NCI-H748 (cell line): ENCODE results near the gene LCNL1.
"Not testable (repeated sequence)": the region's sequence is repeated elsewhere in the genome, so short reads cannot be mapped to it uniquely, and the experiment has no call there.

ENCODE experiments used
- DNase-seq: peaks from one replicate; lab custom pipeline; 2025; ENCODE audit not compliant: unreplicated experiment; lab: John Stamatoyannopoulos, UW

Gene LCNL1

DNA sequence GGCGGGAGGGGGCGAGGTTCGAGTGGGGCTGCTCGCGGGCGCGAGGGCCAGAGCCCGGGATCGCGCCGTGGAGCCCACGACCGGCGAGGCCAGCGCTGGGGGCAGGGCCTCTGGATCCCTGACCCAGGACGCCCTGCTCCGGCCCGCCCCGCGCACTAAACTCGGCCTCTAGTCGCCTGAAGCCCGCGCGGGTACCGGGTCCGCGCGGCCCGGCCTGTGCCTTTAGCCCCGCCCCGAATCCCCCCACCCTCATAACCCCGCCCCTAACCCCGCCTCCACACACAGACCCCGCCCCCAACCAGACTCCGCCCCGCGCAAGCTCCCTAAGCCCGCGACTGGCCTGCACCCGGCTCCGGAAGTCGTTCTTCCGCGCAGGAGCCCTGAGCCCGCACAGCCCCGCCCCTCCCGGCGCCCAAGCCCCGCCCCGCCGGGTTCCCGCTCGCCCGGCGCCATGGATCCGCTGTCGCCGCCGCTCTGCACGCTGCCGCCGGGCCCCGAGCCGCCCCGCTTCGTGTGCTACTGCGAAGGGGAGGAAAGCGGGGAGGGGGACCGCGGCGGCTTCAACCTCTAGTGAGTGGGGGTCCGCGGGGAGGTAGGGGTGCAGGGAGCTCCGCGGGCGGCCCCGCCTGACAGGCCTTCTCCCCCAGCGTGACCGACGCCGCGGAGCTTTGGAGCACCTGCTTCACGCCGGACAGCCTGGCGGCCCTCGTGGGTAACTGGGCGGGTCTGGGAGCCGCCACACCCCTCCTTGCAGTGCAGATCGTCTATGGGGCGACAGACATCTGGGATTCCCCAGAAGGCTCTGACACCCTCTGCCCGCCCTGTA lies 9.4 kb downstream of the LCNL1 start, which contains the start of gene PAXX:
PAXX (plus strand) TSS at position 430 of the 826 bp plus-strand sequence; CDS start at position 452, 22 bp downstream.
- peak; percentile 86 for DNase-seq

DNA sequence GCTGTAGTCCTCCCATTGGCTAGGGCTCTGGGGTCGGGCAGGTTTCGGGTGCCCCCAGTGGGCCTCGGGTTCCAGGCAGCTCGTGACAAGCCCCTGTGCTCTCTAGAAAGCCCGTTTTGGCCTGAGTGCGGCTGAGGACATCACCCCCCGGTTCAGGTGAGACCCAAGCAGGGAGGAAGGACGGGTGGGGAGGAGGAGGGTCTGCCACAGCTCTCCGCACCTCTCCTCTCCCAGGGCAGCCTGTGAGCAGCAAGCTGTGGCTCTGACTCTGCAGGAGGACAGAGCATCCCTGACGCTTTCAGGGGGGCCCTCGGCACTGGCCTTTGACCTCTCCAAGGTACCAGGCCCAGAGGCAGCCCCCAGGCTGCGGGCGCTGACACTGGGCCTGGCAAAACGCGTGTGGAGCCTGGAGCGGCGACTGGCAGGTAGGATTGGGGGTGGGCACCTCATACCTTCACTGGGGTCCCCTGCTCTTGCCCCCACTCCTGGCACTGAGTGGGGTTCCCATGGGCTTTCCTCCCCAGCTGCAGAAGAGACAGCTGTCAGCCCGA lies 10.1 kb downstream of the LCNL1 start:
- no peak for DNase-seq

DNA sequence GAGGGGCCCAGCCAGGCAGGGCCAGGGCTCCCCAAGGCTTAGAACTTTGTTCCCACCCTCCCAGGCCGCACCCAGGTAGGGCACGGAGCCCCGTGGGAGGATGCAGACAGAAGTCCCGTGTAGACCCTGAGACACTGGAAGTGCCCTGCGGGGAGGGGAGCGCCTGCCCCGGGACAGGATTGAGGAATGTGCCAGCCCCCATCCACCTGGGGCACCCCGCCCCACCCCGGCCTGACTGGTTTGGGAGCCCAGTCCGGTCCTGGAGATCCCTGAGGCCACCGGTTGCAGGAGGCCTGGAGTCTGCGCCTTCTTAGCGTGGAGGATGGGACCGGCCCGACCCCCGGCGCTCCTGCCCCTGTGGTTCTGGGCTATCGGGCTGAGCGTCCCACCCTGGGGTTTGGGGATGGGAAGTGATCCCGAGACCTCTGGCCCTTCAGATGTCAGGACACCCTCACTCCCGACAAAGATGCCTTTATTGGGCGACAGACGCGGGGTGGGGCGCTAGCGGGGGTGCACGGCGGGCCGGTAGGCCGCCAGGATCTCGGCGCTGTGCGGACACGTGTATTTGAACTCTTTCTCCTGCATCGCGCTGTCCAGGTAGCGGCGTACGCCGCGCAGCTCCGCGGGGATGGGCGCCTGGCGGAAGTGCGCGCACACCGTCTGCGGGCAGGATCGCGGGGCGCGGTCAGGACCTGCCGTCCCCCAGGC lies 11.5 kb downstream of the LCNL1 start:
- DNase-seq, result no peak

DNA sequence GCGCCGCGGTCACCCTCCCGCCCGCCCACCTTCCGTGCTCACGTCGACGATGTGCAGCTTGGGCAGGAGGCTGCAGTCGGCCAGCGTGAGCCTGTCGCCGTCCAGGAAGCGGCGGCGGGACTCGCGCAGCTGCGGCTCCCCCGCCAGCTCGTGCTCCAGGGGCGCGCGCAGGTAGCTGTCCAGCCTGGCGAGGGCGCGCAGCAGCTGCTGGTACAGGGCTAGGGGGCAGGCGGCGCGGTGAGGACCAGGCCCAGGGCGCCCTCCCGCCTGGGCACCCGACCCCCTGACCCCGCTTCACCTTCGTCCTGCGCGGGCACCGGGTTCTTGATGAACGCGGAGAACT lies 12.1 kb downstream of the LCNL1 start:
- DNase-seq, result no peak

DNA sequence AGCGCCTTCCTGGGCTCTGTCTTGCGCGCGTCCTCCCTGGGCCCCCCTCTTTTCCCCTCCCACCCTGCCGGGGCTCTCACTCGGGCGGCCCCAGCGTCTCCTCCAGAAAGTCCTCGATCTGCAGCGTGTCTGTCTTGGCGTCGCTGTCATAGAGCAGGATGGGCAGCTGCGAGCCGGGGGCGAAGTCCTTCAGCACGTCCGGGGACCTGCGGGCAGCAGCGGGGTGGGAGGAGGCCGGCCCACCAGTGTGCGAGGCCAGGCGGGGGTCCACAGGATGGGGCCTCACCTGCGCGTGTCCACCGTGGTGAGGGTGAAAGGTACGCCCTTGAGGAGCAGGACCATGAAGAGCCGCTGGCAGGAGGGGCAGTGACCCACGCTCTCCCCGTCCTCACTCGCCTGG lies 12.6 kb downstream of the LCNL1 start:
- DNase-seq, result no peak

DNA sequence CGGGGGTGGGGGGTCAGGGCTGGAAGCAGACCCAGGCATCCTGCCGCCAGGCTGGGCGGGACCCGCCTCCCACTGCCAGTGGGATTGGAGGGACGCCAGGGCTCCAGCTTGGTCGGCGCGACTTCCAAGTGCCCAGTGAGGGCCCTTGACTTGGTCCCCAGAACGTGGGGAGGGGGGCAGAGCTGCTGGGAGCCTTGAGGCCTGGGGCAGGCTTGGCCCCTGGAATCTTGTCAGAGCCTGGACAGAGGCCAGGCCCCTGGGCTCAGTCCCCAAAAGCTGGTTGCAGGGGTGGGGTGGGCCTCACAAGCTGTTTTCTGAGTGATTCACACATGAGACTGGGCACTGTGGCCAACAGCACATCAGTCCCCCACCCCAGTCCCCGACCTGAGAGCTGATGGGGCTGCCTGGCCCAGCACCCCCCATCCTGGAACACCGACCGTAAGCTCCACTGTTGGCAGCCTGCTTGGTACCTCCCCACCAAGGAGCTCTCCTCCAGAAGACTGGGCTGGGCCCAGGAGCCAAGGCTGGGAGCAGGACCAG lies 13.0 kb downstream of the LCNL1 start:
- peak; percentile 19 for DNase-seq

DNA sequence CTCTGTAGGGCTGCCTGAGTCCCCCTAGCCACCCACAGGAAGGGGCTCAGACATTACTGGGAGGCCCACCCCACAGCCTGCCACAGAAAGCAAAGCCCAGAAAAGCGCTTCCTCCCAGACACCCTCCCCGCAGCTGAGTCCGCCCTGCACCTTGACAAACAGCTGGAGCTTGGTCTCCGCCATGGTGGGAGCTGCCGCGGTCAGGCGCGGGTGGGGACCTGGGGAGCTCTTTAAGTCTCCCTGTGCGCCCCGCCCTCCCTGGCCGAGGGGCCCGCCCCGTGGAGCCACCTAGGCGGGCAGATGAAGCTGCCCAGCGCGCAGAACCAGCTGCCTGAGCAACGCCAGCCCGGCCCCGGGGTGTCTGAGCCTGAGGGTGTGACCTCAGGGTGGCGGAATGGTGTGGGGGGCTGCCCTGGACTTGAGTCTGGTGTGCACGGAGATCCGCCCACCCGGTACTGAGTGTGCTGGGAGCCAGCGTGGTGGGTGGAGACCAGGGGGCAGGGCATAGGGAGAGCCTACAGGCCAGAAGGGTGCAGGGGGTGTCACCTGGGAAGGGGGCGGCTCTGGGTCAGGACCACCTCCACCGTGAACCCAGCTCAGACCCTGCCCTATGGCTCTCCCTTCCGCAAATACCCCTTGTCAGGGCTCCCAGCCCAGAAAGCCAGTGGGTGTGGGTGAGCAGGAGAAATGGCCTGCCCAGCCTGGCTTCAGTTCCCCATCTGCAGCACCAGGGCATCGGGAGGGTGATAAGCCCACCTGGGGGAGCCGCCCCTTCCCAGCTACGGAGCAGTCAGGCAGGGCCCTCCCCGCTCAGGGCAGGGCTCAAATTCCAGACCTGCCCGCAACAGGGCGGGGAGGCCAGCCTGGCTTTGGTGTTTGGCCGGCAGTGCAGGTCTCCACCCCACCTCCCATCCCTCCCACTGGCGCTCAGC lies 13.8 kb downstream of the LCNL1 start, which contains the start of gene CLIC3:
CLIC3 (minus strand) TSS at position 208 of the 932 bp plus-strand sequence; CDS start at position 183, 25 bp downstream.
- DNase-seq, result peak; percentile 41

DNA sequence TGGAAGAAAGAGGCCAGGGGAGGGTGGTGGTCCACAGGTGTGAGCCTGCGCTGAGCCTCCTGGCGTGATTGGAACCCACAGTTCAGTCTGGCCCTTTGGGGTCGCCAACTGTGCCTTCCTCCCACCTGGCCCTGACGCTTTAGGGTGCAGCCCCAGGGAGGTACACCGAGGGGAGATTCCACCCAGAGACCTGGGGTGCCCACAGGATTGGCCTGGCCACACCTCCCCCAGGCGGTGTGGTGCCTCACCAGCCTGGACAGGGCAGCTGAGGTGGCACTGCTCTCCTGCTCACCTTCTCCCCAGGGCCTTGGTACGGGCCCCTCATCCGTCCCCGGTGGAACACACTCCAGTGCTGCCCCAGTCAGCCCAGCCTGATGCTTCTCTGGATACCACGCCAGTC lies 14.6 kb downstream of the LCNL1 start:
- DNase-seq, result no peak

DNA sequence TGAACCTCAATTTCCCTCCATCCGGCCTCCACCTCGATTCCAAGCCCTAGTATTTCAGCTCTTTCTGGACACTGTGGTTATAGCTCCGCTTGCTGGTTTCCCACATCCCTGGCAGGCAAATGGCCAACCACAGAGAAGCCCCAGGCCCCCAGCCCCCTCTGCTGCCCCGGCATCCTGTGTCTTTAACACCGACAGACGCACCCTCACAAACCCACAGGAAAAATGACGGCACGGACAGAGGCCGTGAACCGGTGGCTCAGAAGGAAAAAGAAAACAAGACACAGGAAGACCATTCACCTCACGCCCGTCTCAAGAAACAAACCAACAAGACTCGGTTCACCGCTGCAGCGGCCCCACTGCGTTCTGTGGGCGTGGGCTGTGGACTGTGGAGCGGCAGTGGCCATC lies 15.0 kb downstream of the LCNL1 start:
- DNase-seq, result no peak

DNA sequence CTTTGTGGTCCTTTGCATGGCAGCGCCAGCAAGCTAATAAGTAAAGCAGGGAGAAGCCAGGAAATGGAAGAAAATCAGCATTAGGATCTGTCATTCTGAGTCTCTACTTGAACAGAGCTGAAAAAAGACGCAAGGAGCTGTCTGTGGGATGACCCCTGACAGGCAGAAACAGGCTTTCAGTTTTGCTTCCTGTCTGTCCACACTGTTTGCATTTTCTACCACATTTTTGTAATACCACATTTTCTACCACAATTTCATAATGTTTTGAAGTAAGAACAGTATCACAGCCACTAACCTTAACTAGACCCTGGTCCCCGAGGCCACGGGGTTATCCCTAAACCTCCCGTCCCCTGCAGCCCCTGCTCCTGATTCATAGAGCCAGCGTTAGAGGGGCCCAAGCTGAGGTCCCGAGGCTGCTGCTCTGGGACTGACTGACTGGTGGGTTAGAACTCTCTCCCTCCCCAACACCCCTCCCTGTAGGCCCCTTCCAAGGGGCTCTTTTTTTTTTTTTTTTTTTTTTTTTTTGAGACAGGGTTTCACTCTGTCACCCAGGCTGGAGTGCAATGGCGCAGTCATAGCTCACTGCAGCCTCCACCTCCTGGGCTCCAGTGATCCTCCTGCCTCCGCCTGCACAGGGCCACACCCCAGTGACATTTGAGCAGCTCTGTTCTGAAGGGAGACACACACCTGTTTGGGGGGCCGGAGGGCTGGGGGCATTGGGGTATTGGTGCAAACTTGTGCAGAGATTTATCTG lies 17.6 kb downstream of the LCNL1 start:
- DNase-seq, result no peak

DNA sequence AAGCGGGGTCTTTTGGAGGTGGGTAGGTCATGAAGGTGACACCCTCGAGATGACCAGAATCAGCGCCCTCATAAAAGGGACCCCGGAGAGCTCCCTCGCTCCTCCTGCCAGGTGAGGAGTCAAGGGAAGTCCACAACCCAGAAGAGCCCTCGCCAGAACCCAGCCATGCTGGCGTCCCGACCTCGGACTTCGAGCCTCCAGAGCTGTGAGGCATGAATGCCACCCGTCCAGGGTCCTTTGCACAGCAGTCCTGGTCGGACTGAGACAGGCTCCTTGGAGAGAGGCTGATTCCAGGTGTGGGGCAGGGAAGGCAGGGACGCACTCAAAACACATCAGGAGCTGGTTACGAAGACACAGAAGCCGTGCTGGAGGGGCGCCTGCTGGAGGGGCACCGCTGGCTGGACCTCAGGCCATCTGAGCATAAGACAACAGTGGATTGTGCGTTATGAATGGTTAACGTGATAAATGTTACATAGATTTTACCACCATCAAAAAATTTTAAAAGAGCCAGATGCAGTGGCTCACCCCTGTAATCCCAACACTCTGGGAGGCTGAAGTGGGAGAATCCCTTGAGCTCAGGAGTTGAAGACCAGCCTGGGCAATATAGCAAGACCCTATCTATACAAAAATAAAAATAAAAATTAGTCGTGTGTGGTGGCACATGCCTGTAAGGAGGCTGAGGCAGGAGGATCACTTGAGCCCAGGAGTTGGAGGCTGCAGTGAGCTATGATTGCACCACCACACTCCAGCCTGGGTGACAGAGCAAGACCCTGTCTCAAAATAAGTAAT lies 19.3 kb downstream of the LCNL1 start:
- DNase-seq, result no peak

DNA sequence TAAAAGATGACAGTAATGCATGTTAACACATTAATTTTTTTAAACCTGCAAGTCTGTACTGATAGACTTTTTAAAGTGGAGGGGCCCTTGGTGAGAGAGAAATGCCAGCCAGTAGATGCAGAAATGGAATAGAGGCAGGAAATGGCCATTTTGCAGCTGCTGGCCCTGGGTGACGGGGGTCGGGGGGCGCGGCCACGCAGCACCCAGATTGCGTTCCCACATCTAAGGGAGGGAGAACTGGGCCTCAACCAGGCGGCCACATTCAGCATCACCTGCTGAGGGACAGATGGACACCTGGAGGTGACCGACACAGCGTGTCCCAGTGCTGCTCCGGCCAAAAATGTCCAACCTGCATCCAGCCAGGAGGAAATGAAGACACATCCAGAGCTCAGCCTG lies 19.9 kb downstream of the LCNL1 start:
- DNase-seq, result no peak

DNA sequence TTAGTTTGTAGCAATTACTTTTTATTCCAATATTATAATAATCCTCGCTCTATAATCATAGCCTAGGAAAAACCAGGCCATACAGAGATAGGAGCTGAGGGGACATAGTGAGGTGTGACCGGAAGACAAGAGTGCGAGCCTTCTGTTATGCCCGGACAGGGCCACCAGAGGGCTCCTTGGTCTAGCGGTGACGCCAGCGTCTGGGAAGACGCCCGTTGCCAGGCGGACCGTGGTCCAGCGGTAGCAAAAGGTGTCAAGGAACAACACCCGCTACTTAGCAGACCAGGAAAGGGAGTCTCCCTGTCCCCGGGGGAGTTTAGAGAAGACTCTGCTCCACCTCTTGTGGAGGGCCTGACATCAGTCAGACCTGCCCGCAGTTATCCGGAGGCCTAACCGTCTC lies 21.5 kb downstream of the LCNL1 start:
- not testable (repeated sequence) for DNase-seq

DNA sequence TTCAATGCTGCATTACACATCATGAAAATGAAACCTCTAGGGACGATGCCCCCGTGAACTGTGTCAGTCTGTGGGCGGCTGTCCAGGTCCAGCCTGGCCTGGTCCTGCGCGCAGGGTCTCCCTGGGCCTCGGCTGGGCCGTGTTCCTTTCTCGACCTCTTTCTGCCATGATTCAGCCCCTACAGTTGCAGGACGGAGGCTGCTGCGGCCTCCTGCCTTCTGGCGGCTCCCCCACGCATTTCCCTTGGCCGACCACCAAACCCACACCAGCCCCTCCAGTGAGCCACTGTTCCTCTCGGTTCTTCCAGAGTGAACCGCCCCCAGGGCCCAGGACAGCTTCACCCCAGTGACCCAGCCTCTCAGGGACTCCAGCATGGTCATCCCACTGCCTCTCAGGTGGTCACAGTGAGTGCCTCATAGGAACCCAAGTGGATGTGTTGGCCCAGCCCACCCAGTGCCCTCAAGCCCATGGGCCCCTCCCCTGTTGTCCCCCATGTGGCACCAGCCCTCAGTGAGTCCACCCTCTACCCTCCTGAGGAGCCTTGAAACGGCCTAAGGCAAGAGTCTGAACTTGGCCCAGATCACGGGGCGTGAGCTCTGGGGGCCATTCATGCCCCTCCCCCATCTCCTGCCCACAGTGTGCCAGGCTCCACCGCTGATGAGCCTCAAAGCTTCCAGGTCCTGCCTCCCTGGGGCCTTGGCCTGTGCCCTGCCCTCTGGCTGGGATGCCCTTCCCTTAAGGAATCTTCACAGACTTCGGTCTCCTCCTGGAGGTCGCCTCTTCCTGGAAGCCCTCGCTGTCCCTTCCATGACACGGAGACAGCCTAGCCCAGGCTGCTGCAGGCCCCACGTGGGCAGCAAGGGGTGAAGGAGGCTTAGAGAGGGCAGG lies 23.6 kb downstream of the LCNL1 start:
- DNase-seq, result no peak

DNA sequence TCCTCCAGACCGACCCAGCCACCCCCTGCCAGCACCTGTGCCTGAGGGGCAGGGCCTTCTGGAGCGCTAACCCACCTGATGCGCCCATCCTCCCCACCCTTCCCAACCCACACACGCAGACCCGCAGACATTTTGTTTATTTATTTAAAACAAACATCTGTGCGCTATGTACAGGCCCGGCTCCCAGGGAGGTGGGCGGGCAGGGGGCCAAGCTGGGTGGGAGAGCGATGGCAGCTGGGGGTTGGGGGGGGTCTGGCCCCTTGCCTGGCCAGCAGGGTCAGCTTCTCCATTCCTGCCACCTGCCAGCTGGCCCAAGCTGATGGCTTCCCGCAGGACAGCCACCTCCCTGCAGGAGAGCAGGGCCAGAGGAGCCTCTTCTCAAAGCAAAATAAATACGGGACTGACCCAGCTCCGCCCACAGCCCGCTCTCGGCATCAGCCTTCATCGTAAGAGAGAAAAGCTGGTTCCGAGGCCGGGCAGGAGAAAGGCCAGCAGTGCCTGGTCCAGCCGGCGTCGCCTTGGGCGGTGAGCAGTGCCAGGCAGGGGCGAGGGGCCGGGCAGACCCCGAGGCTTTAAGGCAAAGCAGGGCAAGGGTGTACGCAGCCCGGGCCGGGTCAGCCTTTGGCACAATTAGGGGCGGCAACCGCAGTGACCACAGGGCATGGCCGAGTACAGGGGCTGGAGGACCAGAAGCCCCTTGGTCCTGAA lies 24.5 kb downstream of the LCNL1 start:
- peak; percentile 46 for DNase-seq

DNA sequence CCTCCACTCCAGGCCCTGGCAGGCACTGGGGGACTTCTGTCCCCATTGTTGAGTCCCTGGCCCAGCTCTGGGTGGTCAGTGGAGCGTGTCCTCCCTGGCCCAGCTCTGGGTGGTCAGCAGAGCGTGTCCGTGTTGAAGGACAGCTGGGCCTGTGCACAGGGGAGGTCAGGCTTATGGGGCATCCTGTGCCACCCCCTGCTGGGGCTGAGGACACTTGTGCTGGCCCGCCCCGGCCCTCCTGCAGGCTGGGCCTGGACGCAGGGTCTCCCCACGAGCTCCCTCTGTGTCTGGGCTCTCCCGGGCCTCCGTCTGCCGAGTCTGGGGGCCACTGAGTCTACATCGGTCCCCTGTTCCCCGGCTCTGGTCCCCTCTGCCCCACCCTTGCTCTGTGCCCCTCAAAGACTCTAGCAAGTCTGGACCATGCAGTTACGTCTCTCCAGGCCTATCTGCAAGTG lies 25.1 kb downstream of the LCNL1 start:
- DNase-seq, result no peak

DNA sequence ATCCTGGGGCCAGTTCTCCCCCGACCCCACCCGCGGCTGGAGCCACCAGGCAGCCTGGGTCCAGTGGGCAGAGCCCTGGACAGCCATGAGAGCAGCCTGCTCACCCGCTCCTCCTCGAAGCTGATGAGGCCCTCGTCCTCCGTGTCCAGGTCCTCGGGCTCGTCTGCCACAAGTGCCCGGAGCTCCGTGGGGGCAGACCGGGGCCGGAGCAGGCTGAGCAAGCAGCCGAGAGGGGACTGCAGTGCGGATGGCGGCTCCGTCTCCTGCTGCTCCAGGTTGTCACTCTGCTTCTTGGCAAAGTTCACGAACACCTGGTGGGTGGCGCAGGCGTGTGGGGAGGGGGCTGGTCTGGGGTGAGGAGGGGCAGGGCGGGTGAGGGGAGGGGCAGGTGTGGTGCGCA lies 25.5 kb downstream of the LCNL1 start:
- DNase-seq, result no peak
